HepG2 (cell line): ENCODE results near the gene VPS26B. TPM values are rescaled to one million over a fixed set of nuclear protein-coding genes. Genes with fewer than 3 reads are reported as not detected.

Source experiments
- ATAC-seq: fragments of 200-7000 bp; cut with Tn5 transposase; 3 replicates; pipeline ENCODE4 v1.9.1; 2020; ENCODE audit warnings: mild to moderate bottlenecking, moderate library complexity
- BruUV-seq: library from RNA; stranded (reverse); fragments of 400-500 nt; replicated peaks from 2 replicates; lab custom pipeline; 2021; lab: Mats Ljungman, UMichigan
- CTCF ChIA-PET: fragments of 300-600 bp; formaldehyde crosslinking; extraction: SDS; loops from one replicate; lab custom pipeline; 2021; ENCODE audit warnings: low total read pairs, inconsistent platforms, low intra/inter-chr PET ratio; lab: Yijun Ruan, JAX
- POLR2A ChIA-PET: fragments of 350-600 bp; sonication (Branson Sonifier 250); formaldehyde crosslinking; loops from one replicate; lab custom pipeline; 2020; ENCODE audit warnings: antibody characterized with exemption, inconsistent platforms; lab: Yijun Ruan, JAX
- DNase-seq: peaks from one replicate; pipeline ENCODE4 v3.0.0-alpha.2; 2015; ENCODE audit warnings: low spot score
- FAIRE-seq: peaks from 3 replicates; lab custom pipeline; 2011; peaks lifted over from hg19 to GRCh38; lab: Jason Lieb, UNC
- H2AFZ ChIP-seq: one replicate; pipeline ENCODE4 v1.6.1; 2011; ENCODE audit warnings: low read length, inconsistent platforms
- H3K27ac ChIP-seq: fragments of 300-600 bp; 3 replicates; pipeline ENCODE4 v1.8.0; 2011; ENCODE audit warnings: mixed run types, mild to moderate bottlenecking, mixed read lengths, low read length, inconsistent platforms; ENCODE audit not compliant: insufficient read depth; ENCODE audit errors: extremely low read length
- H3K27me3 ChIP-seq, 2 experiments: fragments of 200-600 bp in 1 of 2; 2 replicates in 1 of 2; 3 replicates in 1 of 2; pipeline versions ENCODE4 v1.6.0 to v1.8.0; 2011; ENCODE audit warnings: low read length in 2 of 2, mild to moderate bottlenecking in 2 of 2, moderate library complexity in 2 of 2, inconsistent platforms in 1 of 2; ENCODE audit not compliant: insufficient read depth in 2 of 2, control insufficient read depth in 1 of 2
- H3K36me3 ChIP-seq, 2 experiments: fragments of 200-600 bp in 1 of 2; replicated peaks in 1 of 2; 2 replicates in 1 of 2; 3 replicates in 1 of 2; pipeline versions ENCODE4 v1.5.1 to v1.8.0; 2011; ENCODE audit warnings: low read length in 2 of 2, inconsistent platforms in 1 of 2; ENCODE audit not compliant: insufficient read depth in 2 of 2, control insufficient read depth in 1 of 2
- H3K4me1 ChIP-seq: 2 replicates; pipeline ENCODE4 v1.5.1; 2012; ENCODE audit warnings: low read length, inconsistent platforms; ENCODE audit not compliant: insufficient read depth
- H3K4me2 ChIP-seq: 2 replicates; pipeline ENCODE4 v1.6.0; 2011; ENCODE audit warnings: low read depth, low read length, inconsistent platforms
- H3K4me3 ChIP-seq, 3 experiments: fragments of 200-600 bp in 1 of 3; sonication (generic), shearing (Covaris generic) in 1 of 3; replicated peaks in 1 of 3; 2 replicates each; pipeline ENCODE4 v1.5.1; 2011 to 2016; ENCODE audit warnings: low read length in 3 of 3, inconsistent platforms in 2 of 3, low read depth in 2 of 3, mild to moderate bottlenecking in 2 of 3, control low read depth in 1 of 3, mixed read lengths in 1 of 3; ENCODE audit not compliant: insufficient read depth in 1 of 3
- H3K79me2 ChIP-seq: one replicate; pipeline ENCODE4 v1.6.1; 2011; ENCODE audit warnings: low read length, inconsistent platforms; ENCODE audit not compliant: insufficient read depth
- H3K9ac ChIP-seq: 2 replicates; pipeline ENCODE4 v1.6.0; 2011; ENCODE audit warnings: mild to moderate bottlenecking, low read depth, low read length, inconsistent platforms; ENCODE audit not compliant: insufficient read depth
- H3K9me3 ChIP-seq: 2 replicates; pipeline ENCODE4 v1.5.1; 2012; ENCODE audit warnings: mild to moderate bottlenecking, low read length
- H4K20me1 ChIP-seq: 2 replicates; pipeline ENCODE4 v1.6.0; 2011; ENCODE audit warnings: inconsistent platforms, mild to moderate bottlenecking, low read length, moderate library complexity; ENCODE audit not compliant: insufficient read depth
- DNMT1 ChIP-seq: sonication (generic); formaldehyde crosslinking; IDR thresholded peaks from 2 replicates; pipeline ENCODE4 v1.5.1; 2020; ENCODE audit warnings: mild to moderate bottlenecking, missing genetic modification reagents
- DZIP1 ChIP-seq: sonication (generic); formaldehyde crosslinking; IDR thresholded peaks from 2 replicates; pipeline ENCODE4 v1.5.0; 2020; ENCODE audit warnings: mild to moderate bottlenecking, missing genetic modification reagents
- GABPB1 ChIP-seq: IDR thresholded peaks from 2 replicates; pipeline ENCODE4 v1.6.1; 2016; ENCODE audit warnings: mild to moderate bottlenecking, missing genetic modification reagents, moderate library complexity, missing compliant biosample characterization
- GZF1 ChIP-seq: sonication (generic); formaldehyde crosslinking; IDR thresholded peaks from 2 replicates; pipeline ENCODE4 v1.5.1; 2020; ENCODE audit warnings: mild to moderate bottlenecking, missing genetic modification reagents
- HMGXB4 ChIP-seq, 2 experiments: sonication (generic) in 1 of 2; formaldehyde crosslinking in 1 of 2; IDR thresholded peaks; 2 replicates each; pipeline versions ENCODE4 v1.4.0 to v1.6.1; 2018 to 2020; ENCODE audit warnings: missing genetic modification reagents in 2 of 2, borderline replicate concordance in 1 of 2, low read depth in 1 of 2, mild to moderate bottlenecking in 1 of 2, missing biosample characterization in 1 of 2
- MIER3 ChIP-seq: IDR thresholded peaks from 2 replicates; pipeline ENCODE4 v1.6.1; 2016; ENCODE audit warnings: missing compliant biosample characterization, borderline replicate concordance
- ZNF589 ChIP-seq: sonication (generic); formaldehyde crosslinking; conservative IDR thresholded peaks from 2 replicates; pipeline ENCODE4 v1.8.0; 2022; ENCODE audit warnings: mild to moderate bottlenecking, moderate library complexity, missing genetic modification reagents
- ZNF644 ChIP-seq: IDR thresholded peaks from 2 replicates; pipeline ENCODE4 v1.6.1; 2016; ENCODE audit warnings: low read depth
- WGBS: methylation state at CpG from one replicate; pipeline ENCODE4 v1.1.6; 2017; ENCODE audit warnings: low lambda C conversion rate; 5-methylcytosine and 5-hydroxymethylcytosine counted together
- in situ Hi-C: cut with HindIII; loops from 2 replicates; pipeline ENCODE4 v1.10.0; 2017; ENCODE audit warnings: low pct_unique_long_range_greater_than_20kb; ENCODE audit not compliant: extremely low pct_ligation_motif_present
- intact Hi-C: fragments of 100-400 bp; cut with micrococcal nuclease; formaldehyde crosslinking; loops from one replicate; pipeline ENCODE4 v1.10.0; 2022; ENCODE audit not compliant: unreplicated experiment
- polyA plus RNA-seq, 8 experiments: library from polyadenylated mRNA; depleted of rRNA in 3 of 8; stranded (reverse) in 7 of 8; unstranded in 1 of 8; fragments of >200 nt; fragmentation: Illumina TruSeq in 4 of 8; extraction: Trizol in 4 of 8; gene quantifications; 2 replicates each; pipeline versions ENCODE4 v1.2.1 to v1.2.3, GENCODE V29; 2011 to 2016; ENCODE audit warnings: low read depth in 4 of 8, missing spikeins in 1 of 8, mixed read lengths in 1 of 8; ENCODE audit not compliant: insufficient read depth in 1 of 8
- total RNA-seq, 5 experiments: library from RNA; depleted of rRNA; stranded (reverse); fragments of >200 nt; fragmentation: Illumina TruSeq; extraction: Trizol; gene quantifications; 2 replicates each; pipeline ENCODE4 v1.2.3, GENCODE V29; 2016; ENCODE audit warnings: low read depth in 1 of 5

Gene VPS26B
- total and polyA plus RNA-seq, 2 of the 13 experiments (the other 11 are each of a cell fraction or from before 2014, with no cell fraction given) = 20.2 to 23.2 TPM

- 98% methylated on average over 4 of the region's 4 CpGs for WGBS
- Histone ChIP-seq H2AFZ (no peak overlapping the region), H3K9me3 (no peaks in the 10 kb centered on the region), H3K4me1 (no peaks in the 10 kb centered on the region), H3K27ac (no peak overlapping the region), H3K79me2 (no peaks in the 10 kb centered on the region), H4K20me1 (no peaks in the 10 kb centered on the region), H3K27me3 (no peaks in the 10 kb centered on the region), H3K36me3 (peaks cover 15 to 73% of the 10 kb centered on the region in 2 experiments)
- in situ Hi-C loops (no loop called here), intact Hi-C loops (no loop called here)
- no peak for DNase-seq
- CTCF ChIA-PET = no interaction called here
- POLR2A ChIA-PET = no interaction called here
- no peak for TF ChIP-seq DNMT1 (CRISPR knock-in tag)
- no peak for TF ChIP-seq ZNF589 (CRISPR knock-in tag)
- no peak for TF ChIP-seq ZNF644 (CRISPR knock-in tag)
- no peak for TF ChIP-seq HMGXB4 (CRISPR knock-in tag; IDR thresholded peaks at IDR 0.05; ENCODE audit: borderline replicate concordance in 1 of 2, low read depth in 1 of 2)
- no peak for TF ChIP-seq MIER3 (CRISPR knock-in tag)
- no peak for TF ChIP-seq GABPB1
- TF ChIP-seq DZIP1 (CRISPR knock-in tag) = no peak
- TF ChIP-seq GZF1 = no peak
- TF ChIP-seq, all 625 proteins: peak for 0
- H3K9ac ChIP-seq = no peak overlapping the region
- H3K4me3 ChIP-seq = no peak overlapping the region
- BruUV-seq = no TSS peak
- no peak overlapping the region for H3K4me2 ChIP-seq
- no peak for FAIRE-seq
- no peak for ATAC-seq
Observed at GRCh38 chr11:134202661-134203060, 21.8 kb upstream of the VPS26B start.
